ENCODE measurements around the gene SMAD7. TPM values are rescaled to one million over a fixed set of nuclear protein-coding genes. Genes with fewer than 3 reads are reported as not detected.
A peak's percentile ranks its signal among the peaks of the same experiment; 100 is the strongest.

Gene SMAD7
- total RNA-seq, 2 experiments from 2014 or later, result 23.8 to 24.1 TPM

- Mint-ChIP-seq H3K27me3 (ENCODE audit: low read depth) (no peaks in the 10 kb centered on the region), H3K9me3 (ENCODE audit: insufficient read depth) (peaks cover 11% of the 10 kb centered on the region), H3K36me3 (ENCODE audit: low read depth) (peaks cover 6% of the 10 kb centered on the region), H3K4me3 (no peak overlapping the region), H3K4me1 (ENCODE audit: low read depth) (peaks cover 34% of the 10 kb centered on the region), H3K27ac (no peak overlapping the region)
- DNase-seq (no peak), ATAC-seq (no peak)
- CTCF ChIA-PET, result no interaction called here
- POLR2A ChIA-PET, result no interaction called here
Measured at GRCh38 chr18:48899558-48900174, 51.1 kb downstream of the SMAD7 start.

DNA sequence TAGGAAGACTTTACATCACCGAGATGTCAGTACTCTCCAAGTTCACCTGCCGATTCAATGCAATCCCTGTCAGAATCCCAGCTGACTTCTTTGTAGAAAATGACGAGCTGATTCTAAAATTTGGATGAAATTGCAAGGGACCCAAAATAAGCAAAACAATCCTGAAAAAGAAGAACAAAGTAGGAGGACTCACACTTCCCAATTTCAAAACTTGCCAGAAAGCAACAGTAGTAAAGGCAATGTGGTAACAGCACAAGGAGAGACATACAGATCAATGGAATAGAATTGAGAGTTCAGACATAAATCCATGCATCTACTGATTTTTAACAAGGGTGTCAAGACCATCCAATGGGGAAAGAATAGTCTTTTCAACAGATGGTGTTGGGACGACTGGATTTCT is 52.2 kb downstream of the SMAD7 start:
- Mint-ChIP-seq H3K27me3 (ENCODE audit: low read depth) (no peaks in the 10 kb centered on the region), H3K27ac (no peak overlapping the region), H3K9me3 (ENCODE audit: insufficient read depth) (peaks cover 5% of the 10 kb centered on the region), H3K4me3 (no peak overlapping the region), H3K36me3 (ENCODE audit: low read depth) (no peaks in the 10 kb centered on the region), H3K4me1 (ENCODE audit: low read depth) (peaks cover 34% of the 10 kb centered on the region)
- DNase-seq (no peak), ATAC-seq (no peak)
- CTCF ChIA-PET, result no interaction called here
- POLR2A ChIA-PET, result no interaction called here

DNA sequence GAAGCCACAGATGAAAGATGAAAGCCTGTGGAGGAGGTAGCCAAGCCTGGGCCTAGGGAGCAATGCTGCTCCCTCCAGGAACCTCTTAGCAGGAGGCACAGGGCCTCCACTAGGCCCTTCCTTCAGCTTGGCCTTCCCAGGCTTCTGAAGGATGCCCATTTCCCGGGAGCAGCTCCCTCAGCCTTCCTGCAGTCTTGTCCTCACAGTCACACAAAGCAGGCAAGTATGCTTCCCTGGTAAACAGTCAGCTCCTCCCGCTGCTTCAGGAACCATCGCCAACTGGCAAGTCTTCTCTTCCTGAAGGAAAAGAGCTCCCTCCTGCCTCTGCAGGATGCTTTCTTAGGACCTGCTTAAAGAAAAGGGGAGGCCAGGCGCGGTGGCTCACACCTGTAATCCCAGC is 53.2 kb downstream of the SMAD7 start:
- POLR2A ChIA-PET, result no interaction called here
- CTCF ChIA-PET, result no interaction called here

GRCh38 chr18:48896875-48897511 is 53.8 kb downstream of the SMAD7 start:
- DNase-seq (no peak), ATAC-seq (peak; percentile 47)
- H3K27me3 Mint-ChIP-seq (ENCODE audit: low read depth), result no peaks in the 10 kb centered on the region
- H3K4me1 Mint-ChIP-seq (ENCODE audit: low read depth), result peaks cover 34% of the 10 kb centered on the region
- H3K36me3 Mint-ChIP-seq (ENCODE audit: low read depth), result no peaks in the 10 kb centered on the region
- peaks cover 5% of the 10 kb centered on the region for H3K9me3 Mint-ChIP-seq (ENCODE audit: insufficient read depth)
- ChIA-PET POLR2A (no interaction called here), CTCF (no interaction called here)
- H3K27ac Mint-ChIP-seq, result no peak overlapping the region
- H3K4me3 Mint-ChIP-seq, result no peak overlapping the region

More for the DNA sequence above, 53.2 kb downstream of the SMAD7 start:
- H3K27ac Mint-ChIP-seq, result no peak overlapping the region
- H3K9me3 Mint-ChIP-seq (ENCODE audit: insufficient read depth), result peaks cover 5% of the 10 kb centered on the region
- H3K36me3 Mint-ChIP-seq (ENCODE audit: low read depth), result no peaks in the 10 kb centered on the region
- peaks cover 34% of the 10 kb centered on the region for H3K4me1 Mint-ChIP-seq (ENCODE audit: low read depth)
- H3K4me3 Mint-ChIP-seq, result no peak overlapping the region
- ATAC-seq, result no peak
- no peak for DNase-seq
- no peaks in the 10 kb centered on the region for H3K27me3 Mint-ChIP-seq (ENCODE audit: low read depth)

DNA sequence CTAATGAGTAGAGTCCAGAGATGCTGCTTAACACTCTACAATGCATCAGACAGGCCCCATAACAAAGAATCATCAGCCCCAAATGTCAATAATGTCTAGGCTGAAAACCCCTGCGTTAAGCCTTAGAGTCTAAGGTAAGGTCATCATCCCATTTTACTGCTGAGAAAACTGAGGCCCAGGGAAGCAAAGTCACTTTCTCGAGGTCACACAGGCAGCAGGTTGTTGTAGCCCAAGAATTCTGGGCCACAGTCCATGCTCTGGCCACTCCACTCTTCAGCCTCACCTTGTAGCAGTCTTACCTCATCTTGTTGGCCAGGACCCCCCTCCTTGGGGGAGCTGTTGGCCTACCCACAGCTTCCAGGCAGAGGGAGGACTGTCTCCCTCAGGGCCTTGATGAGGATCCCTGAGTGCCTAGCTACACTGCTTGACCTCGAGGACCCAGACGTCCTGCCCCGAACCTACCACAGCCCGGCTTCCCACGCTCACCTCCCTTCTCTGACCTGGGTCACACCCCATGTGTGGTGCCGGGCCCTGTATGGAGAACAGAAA is 54.4 kb downstream of the SMAD7 start:
- DNase-seq, result no peak
- H3K4me3 Mint-ChIP-seq, result no peak overlapping the region
- no peaks in the 10 kb centered on the region for H3K36me3 Mint-ChIP-seq (ENCODE audit: low read depth)
- no peaks in the 10 kb centered on the region for H3K27me3 Mint-ChIP-seq (ENCODE audit: low read depth)
- no peak for ATAC-seq
- peaks cover 32% of the 10 kb centered on the region for H3K4me1 Mint-ChIP-seq (ENCODE audit: low read depth)
- H3K9me3 Mint-ChIP-seq (ENCODE audit: insufficient read depth), result peaks cover 5% of the 10 kb centered on the region
- CTCF ChIA-PET, result no interaction called here
- no peak overlapping the region for H3K27ac Mint-ChIP-seq
- POLR2A ChIA-PET, result no interaction called here

DNA sequence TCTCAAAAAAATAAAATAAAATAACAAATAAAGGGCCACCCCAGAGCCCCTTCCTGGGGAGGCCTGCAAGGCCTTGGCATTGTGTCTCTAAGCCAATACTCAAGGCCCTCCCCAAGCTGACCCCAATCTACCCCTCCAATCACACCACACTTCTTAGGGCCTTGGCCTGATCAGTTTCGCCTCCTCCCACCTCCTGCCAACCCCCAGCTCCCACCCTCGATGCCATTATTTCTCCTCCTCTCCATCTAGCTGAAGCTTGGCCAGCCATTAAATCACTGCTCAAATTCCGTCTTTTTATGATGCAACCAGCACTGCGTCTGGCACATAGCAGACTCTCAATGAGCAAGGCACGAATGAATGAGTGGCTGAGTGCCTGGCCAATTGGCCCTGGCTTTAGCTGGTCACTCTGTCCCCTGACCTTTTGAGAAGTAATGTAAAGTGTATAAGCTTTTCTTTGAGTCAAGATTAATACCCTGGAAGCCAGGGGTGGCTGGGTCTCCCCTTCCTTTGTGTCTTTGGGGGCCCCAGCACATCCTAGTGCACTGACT is 55.9 kb downstream of the SMAD7 start:
- CTCF ChIA-PET, result no interaction called here
- no peak overlapping the region for H3K4me3 Mint-ChIP-seq
- ATAC-seq (no peak), DNase-seq (no peak)
- no peak overlapping the region for H3K27ac Mint-ChIP-seq
- H3K36me3 Mint-ChIP-seq (ENCODE audit: low read depth), result no peaks in the 10 kb centered on the region
- H3K27me3 Mint-ChIP-seq (ENCODE audit: low read depth), result no peaks in the 10 kb centered on the region
- H3K4me1 Mint-ChIP-seq (ENCODE audit: low read depth), result peaks cover 22% of the 10 kb centered on the region
- POLR2A ChIA-PET, result no interaction called here
- H3K9me3 Mint-ChIP-seq (ENCODE audit: insufficient read depth), result peaks cover 5% of the 10 kb centered on the region

DNA sequence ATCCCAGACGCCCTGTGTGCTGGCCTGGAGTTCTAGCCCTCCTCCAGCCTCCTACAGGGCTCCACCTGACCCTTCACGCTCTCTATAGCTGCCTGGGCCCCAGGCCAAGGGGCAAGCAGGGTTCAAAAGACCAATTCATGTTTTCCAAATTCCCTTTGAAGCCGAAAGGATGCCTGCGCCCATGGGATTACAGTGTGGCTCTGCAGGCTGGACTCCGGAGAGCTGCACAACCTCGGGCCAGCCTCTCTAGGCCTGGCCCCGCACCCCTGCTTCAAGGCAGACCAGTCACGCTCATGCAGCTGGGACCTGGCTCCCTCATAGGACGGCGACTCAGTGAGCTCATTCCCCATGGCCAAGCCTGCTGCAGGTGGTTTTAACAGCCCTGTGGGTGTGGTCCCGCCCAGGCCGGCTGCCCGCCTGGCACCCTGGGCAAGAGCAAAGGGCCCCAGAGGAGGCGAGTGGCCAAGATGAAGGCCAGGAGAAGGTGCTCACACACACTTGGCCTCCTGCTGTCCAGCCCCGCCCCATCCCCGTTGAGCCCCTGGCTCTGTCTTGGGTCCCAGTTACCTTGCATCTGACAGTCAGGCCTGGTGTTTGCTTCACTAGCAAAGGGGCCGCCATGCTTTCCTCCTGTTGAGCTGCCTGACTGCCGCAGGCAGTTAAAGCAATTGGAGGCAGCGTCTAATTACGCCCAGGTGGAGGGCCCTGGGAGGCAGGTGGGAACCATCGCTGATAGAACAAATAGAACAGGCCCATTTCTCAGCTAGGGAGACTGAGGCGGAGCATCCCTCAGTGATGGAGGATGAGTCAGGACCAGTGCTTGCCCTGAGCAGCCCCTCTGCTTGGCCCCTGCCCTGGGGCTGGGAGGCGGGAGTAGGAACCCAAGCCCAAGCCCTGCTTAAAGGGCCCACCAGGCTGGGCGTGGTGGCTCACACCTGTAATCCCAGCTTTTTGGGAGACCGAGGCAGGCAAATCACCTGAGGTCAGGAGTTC is 56.9 kb downstream of the SMAD7 start:
- ATAC-seq (no peak), DNase-seq (no peak)
- ChIA-PET POLR2A (no interaction called here), CTCF (interaction anchor here (1.3 kb wide), 1 partner anchor 14 kb away, joined by 3 read pairs; no protein-coding TSS in a partner anchor)
- peaks cover 16% of the 10 kb centered on the region for H3K4me1 Mint-ChIP-seq (ENCODE audit: low read depth)
- H3K27ac Mint-ChIP-seq, result no peak overlapping the region
- H3K9me3 Mint-ChIP-seq (ENCODE audit: insufficient read depth), result no peaks in the 10 kb centered on the region
- H3K4me3 Mint-ChIP-seq, result no peak overlapping the region
- no peaks in the 10 kb centered on the region for H3K36me3 Mint-ChIP-seq (ENCODE audit: low read depth)
- no peaks in the 10 kb centered on the region for H3K27me3 Mint-ChIP-seq (ENCODE audit: low read depth)

GRCh38 chr18:48893061-48893607 is 57.6 kb downstream of the SMAD7 start:
- H3K36me3 Mint-ChIP-seq (ENCODE audit: low read depth), result no peaks in the 10 kb centered on the region
- no peaks in the 10 kb centered on the region for H3K27me3 Mint-ChIP-seq (ENCODE audit: low read depth)
- H3K4me1 Mint-ChIP-seq (ENCODE audit: low read depth), result peaks cover 13% of the 10 kb centered on the region
- H3K4me3 Mint-ChIP-seq, result no peak overlapping the region
- ATAC-seq (no peak), DNase-seq (no peak)
- H3K27ac Mint-ChIP-seq, result no peak overlapping the region
- CTCF ChIA-PET, result interaction anchor here (1.3 kb wide), 1 partner anchor 13 kb away, joined by 3 read pairs; no protein-coding TSS in a partner anchor
- H3K9me3 Mint-ChIP-seq (ENCODE audit: insufficient read depth), result no peaks in the 10 kb centered on the region
- POLR2A ChIA-PET, result no interaction called here

DNA sequence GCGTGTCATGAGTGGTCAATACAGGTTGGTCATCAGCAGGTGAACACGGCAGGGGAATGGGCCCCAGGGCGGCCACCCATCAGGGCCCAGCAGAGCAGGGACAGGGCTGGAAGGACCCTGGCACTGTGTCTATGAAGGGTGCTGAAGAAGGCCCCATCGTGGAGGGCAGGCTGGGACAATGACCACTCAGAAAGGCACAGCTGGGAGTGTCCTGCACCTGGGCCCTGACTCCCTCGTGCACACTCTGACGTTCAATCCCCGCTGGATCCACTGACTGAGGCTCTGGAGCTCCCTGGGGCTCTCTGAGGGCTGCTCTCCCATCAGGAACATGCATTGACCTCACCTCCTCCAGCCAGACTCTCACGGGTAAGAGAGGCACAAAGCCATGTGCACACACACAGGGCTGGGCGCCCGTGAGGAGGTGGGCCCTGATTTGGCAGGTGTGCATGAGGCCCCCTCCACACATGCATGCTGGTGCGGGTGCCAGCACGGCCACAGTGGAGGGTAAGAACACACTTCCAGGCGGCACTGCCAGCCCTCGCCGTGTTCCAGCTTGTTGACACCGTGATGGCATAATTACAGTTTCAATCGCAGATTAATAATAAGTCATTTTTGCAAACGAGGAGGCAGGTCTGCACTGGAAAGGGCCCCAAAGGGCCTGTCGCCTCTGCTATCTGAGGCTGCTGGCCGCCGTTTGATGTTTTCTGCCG is 58.5 kb downstream of the SMAD7 start:
- ATAC-seq (no peak), DNase-seq (no peak)
- no peak overlapping the region for H3K27ac Mint-ChIP-seq
- no peaks in the 10 kb centered on the region for H3K27me3 Mint-ChIP-seq (ENCODE audit: low read depth)
- CTCF ChIA-PET, result no interaction called here
- no peaks in the 10 kb centered on the region for H3K9me3 Mint-ChIP-seq (ENCODE audit: insufficient read depth)
- no peaks in the 10 kb centered on the region for H3K36me3 Mint-ChIP-seq (ENCODE audit: low read depth)
- H3K4me1 Mint-ChIP-seq (ENCODE audit: low read depth), result peaks cover 12% of the 10 kb centered on the region
- no peak overlapping the region for H3K4me3 Mint-ChIP-seq
- POLR2A ChIA-PET, result no interaction called here

GRCh38 chr18:48891721-48892120 is 59.0 kb downstream of the SMAD7 start:
- POLR2A ChIA-PET, result no interaction called here
- Mint-ChIP-seq H3K4me3 (no peak overlapping the region), H3K4me1 (ENCODE audit: low read depth) (peaks cover 7% of the 10 kb centered on the region), H3K27me3 (ENCODE audit: low read depth) (no peaks in the 10 kb centered on the region), H3K9me3 (ENCODE audit: insufficient read depth) (no peaks in the 10 kb centered on the region), H3K36me3 (ENCODE audit: low read depth) (no peaks in the 10 kb centered on the region), H3K27ac (no peak overlapping the region)
- CTCF ChIA-PET, result no interaction called here
- DNase-seq (no peak), ATAC-seq (no peak)

GRCh38 chr18:48889981-48890762 is 60.6 kb downstream of the SMAD7 start:
- Mint-ChIP-seq H3K27ac (peak overlapping the region; percentile 11), H3K36me3 (ENCODE audit: low read depth) (no peaks in the 10 kb centered on the region), H3K4me1 (ENCODE audit: low read depth) (no peaks in the 10 kb centered on the region), H3K27me3 (ENCODE audit: low read depth) (no peaks in the 10 kb centered on the region), H3K4me3 (no peak overlapping the region), H3K9me3 (ENCODE audit: insufficient read depth) (no peaks in the 10 kb centered on the region)
- no peak for DNase-seq
- ChIA-PET POLR2A (no interaction called here), CTCF (no interaction called here)
- ATAC-seq, result no peak
